Ascending aorta (tissue), 2 donors: ENCODE measurements around the gene CYP1A1. TPM values are rescaled to one million over a fixed set of nuclear protein-coding genes. Genes with fewer than 3 reads are reported as not detected.
A peak's percentile ranks its signal among the peaks of the same experiment; 100 is the strongest.

ENCODE experiments used
- DNase-seq, 2 donors: peaks; one replicate each; pipeline ENCODE4 v3.0.0-alpha.2; 2019; ENCODE audit warnings: low spot score in 2 of 2
- H3K27ac ChIP-seq, 2 donors: fragments of 200-600 bp; sonication (generic); one replicate each; pipeline ENCODE4 v1.5.1; 2016 to 2017; ENCODE audit warnings: mild to moderate bottlenecking in 1 of 2
- H3K27me3 ChIP-seq: fragments of 200-600 bp; sonication (generic); one replicate; pipeline ENCODE4 v1.5.1; 2017
- H3K36me3 ChIP-seq, 2 donors: fragments of 200-600 bp; sonication (generic); one replicate each; pipeline ENCODE4 v1.5.1; 2016
- H3K4me1 ChIP-seq, 2 donors: fragments of 200-600 bp; sonication (generic); one replicate each; pipeline ENCODE4 v1.5.1; 2016 to 2017; ENCODE audit warnings: mild to moderate bottlenecking in 1 of 2
- H3K4me3 ChIP-seq, 2 donors: fragments of 200-600 bp; sonication (generic); one replicate each; pipeline ENCODE4 v1.5.1; 2016 to 2017; ENCODE audit warnings: mild to moderate bottlenecking in 1 of 2
- H3K9me3 ChIP-seq, 2 donors: fragments of 200-600 bp; sonication (generic); one replicate each; pipeline ENCODE4 v1.5.1; 2016
- intact Hi-C: fragments of 100-400 bp; cut with DNase I; formaldehyde crosslinking; loops from one replicate; pipeline ENCODE4 v1.15.1; 2023
- total RNA-seq: library from RNA; depleted of rRNA; stranded (reverse); fragments of >200 nt; gene quantifications from one replicate; pipeline ENCODE4 v1.1.0, GENCODE V29; 2016
- TF ChIP-seq, protein P1 (sequence below), 3 experiments: fragments of 200-600 bp in 2 of 3; fragments of 450-650 bp in 1 of 3; sonication (generic) in 2 of 3; IDR thresholded peaks; one replicate each; pipeline ENCODE4 v1.5.1; 2016 to 2019; ENCODE audit warnings: antibody characterized with exemption in 3 of 3, mild to moderate bottlenecking in 1 of 3, moderate library complexity in 1 of 3

The CYP1A1 gene, protein sequence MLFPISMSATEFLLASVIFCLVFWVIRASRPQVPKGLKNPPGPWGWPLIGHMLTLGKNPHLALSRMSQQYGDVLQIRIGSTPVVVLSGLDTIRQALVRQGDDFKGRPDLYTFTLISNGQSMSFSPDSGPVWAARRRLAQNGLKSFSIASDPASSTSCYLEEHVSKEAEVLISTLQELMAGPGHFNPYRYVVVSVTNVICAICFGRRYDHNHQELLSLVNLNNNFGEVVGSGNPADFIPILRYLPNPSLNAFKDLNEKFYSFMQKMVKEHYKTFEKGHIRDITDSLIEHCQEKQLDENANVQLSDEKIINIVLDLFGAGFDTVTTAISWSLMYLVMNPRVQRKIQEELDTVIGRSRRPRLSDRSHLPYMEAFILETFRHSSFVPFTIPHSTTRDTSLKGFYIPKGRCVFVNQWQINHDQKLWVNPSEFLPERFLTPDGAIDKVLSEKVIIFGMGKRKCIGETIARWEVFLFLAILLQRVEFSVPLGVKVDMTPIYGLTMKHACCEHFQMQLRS
- total RNA-seq, result 10.3 TPM

DNA sequence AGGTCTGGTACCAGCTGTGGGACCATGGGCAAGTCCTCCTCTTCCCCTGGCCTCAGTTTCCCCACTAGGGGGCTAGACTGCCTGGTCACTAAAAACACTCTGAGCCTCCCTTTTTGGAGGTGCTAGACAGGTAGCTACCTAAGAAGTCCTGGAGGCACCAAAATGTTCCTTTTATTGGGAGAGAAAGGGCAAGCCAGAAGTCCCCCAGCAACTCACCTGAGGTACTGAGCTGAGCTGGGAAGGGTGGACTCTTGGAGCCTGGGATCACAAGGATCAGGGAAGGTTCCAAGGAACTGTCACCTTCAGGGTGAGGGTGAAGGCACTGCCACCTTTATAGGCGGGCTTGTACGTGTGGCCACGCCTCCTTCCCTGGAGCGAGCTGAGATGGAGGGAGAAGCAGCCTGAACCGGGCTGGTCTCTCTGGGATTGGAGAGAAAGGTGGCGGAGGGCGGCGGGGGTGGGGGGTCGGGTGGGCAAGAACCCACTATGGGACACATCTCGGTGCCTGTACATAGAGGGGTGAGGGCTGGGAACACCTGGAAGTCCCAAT lies at the start of gene CYP1A1:
Gene CYP1A1, minus strand, starts transcription at position 304 of the 550 bp plus-strand sequence. CDS start 2,431 bp downstream, outside the sequence.
- Histone ChIP-seq H3K4me3 (peak within 1 kb of the TSS; percentile 71 to 78), H3K9me3 (no peaks in the 10 kb centered on the region), H3K27me3 (no peaks in the 10 kb centered on the region), H3K36me3 (no peaks in the 10 kb centered on the region), H3K27ac (peak within 1 kb of the TSS; percentile 35 to 39), H3K4me1 (peaks cover 4 to 12% of the 10 kb centered on the region in 2 donors)
- TF ChIP-seq, protein P1, sequence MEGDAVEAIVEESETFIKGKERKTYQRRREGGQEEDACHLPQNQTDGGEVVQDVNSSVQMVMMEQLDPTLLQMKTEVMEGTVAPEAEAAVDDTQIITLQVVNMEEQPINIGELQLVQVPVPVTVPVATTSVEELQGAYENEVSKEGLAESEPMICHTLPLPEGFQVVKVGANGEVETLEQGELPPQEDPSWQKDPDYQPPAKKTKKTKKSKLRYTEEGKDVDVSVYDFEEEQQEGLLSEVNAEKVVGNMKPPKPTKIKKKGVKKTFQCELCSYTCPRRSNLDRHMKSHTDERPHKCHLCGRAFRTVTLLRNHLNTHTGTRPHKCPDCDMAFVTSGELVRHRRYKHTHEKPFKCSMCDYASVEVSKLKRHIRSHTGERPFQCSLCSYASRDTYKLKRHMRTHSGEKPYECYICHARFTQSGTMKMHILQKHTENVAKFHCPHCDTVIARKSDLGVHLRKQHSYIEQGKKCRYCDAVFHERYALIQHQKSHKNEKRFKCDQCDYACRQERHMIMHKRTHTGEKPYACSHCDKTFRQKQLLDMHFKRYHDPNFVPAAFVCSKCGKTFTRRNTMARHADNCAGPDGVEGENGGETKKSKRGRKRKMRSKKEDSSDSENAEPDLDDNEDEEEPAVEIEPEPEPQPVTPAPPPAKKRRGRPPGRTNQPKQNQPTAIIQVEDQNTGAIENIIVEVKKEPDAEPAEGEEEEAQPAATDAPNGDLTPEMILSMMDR (IDR thresholded peaks at IDR 0.05), result no peak
- intact Hi-C loops, result no loop called here
- DNase-seq, result no peak

DNA sequence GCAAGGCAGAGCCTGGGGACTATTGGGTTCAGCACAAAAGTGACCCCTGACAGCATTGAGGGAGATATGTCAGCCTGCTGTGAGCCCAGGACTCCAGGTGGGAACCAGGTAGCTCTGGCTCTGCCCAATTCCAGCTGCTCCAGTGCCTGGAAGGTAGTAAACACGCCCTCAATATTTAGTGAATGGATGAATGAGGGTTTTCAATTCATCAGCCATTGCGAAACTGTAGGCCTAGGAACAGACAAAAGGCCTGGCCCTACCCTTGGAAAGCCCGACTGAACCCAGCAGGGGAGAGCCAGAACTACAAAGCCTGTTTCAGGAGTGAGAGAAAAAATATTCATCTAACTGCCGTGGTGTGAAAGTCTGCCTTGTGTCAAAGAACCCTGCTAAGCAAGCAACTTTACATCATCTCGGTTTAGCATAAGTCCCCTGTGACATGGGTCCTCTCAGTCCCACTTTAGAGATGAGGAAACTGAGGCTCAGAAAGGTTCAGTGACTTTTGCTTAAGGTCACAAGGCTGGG lies 48.5 kb upstream of the CYP1A1 start:
- TF ChIP-seq, protein P1 (IDR thresholded peaks at IDR 0.05), result no peak
- no peaks in the 10 kb centered on the region for H3K27me3 ChIP-seq
- H3K9me3 ChIP-seq, result no peaks in the 10 kb centered on the region
- no peak overlapping the region for H3K4me3 ChIP-seq
- H3K27ac ChIP-seq, result no peak overlapping the region
- no peaks in the 10 kb centered on the region for H3K36me3 ChIP-seq
- no peaks in the 10 kb centered on the region for H3K4me1 ChIP-seq
- DNase-seq, result no peak
- intact Hi-C loops, result no loop called here

DNA sequence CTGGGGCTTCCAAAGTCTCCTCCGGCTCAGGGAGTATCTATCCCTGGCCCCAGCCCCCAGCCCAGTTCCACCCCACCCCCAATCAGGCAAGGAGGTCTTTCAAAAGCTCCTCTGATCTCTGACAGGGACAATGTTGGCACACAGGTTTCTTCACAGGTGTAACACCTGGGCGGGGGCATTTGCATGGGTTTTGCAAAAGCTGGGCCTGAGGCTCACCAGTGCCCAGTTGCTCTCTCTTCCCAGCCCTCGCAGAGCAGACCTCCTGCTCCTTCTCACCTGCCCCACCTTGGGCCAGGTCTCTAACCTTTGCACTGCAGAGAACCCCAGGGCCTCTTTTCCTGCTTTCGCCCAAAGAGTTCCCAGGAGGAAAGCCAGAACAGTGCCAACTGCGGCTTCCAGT lies 48.0 kb upstream of the CYP1A1 start:
- H3K27ac ChIP-seq, result no peak overlapping the region
- no peaks in the 10 kb centered on the region for H3K27me3 ChIP-seq
- H3K4me3 ChIP-seq, result no peak overlapping the region
- H3K36me3 ChIP-seq, result no peaks in the 10 kb centered on the region
- intact Hi-C loops, result no loop called here
- no peaks in the 10 kb centered on the region for H3K9me3 ChIP-seq
- TF ChIP-seq, protein P1 (IDR thresholded peaks at IDR 0.05), result no peak
- no peak for DNase-seq
- H3K4me1 ChIP-seq, result no peaks in the 10 kb centered on the region

DNA sequence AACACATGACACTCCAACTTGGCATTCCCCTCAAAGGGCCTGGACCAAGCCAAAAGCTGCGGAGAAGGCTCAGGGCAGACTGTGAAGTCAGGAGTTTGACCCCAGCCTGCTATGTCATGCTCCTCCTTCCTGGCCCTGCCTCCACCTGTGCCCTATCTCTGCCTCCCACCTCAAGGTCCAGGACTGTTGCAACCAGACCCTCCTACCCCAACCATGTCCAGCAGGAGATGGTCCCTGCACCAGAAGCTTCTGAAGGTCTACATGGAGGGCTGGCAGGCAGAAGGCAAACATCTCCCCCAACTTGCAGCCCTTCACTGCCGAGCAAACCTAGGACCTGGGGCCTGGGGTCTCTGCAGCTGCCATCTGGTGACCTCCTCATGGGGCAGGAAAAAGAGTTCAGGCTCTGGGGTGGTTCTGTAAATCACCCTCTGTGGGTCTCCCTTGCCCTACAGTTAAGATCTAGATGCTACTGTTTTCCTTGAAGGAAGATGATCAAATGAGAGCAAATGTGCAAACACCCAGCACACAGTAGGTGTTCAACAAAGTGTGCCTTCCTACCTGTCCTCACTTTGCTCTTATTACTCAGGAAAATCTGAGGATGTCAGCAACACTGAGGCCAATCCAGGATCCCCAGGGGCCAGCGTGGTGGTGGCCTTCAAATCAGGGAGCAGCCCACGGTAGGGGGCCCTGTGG lies 45.0 kb upstream of the CYP1A1 start:
- no peak for DNase-seq
- Histone ChIP-seq H3K4me1 (no peaks in the 10 kb centered on the region), H3K27me3 (no peaks in the 10 kb centered on the region), H3K4me3 (no peak overlapping the region), H3K9me3 (no peaks in the 10 kb centered on the region), H3K36me3 (no peaks in the 10 kb centered on the region), H3K27ac (no peak overlapping the region)
- intact Hi-C loops, result no loop called here
- TF ChIP-seq, protein P1 (IDR thresholded peaks at IDR 0.05), result no peak

DNA sequence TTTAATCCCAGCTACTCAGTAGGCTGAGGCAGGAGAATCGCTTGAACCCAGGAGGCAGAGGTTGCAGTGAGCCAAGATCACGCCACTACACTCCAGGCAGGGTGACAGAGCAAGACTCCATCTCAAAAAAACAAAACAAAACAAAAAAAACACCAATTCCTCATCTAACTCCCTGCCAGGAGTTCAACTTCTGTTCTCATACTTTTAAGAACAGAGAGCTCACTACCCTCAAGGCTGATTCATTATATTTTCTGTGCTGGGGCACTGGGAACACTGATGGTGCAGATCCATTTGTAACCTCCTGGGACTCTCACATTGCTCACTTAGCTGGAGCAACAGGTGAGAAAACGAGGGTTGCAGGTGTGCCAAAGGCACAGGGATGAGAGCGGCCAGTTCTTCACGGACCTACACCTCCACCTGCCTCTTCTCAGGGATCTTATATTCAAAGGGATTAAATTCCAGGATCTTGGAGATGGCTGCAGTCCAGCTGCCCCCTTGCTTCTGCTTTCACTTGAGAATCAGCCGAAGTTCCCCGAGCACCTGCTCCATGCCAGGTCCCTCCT lies 44.2 kb upstream of the CYP1A1 start:
- DNase-seq, result no peak
- intact Hi-C loops, result loop anchor here (2.0 kb wide), 1 partner anchor 395 kb away; no protein-coding TSS in a partner anchor
- no peaks in the 10 kb centered on the region for H3K36me3 ChIP-seq
- H3K27me3 ChIP-seq, result no peaks in the 10 kb centered on the region
- H3K9me3 ChIP-seq, result no peaks in the 10 kb centered on the region
- TF ChIP-seq, protein P1 (IDR thresholded peaks at IDR 0.05), result no peak
- no peak overlapping the region for H3K4me3 ChIP-seq
- H3K4me1 ChIP-seq, result no peaks in the 10 kb centered on the region
- no peak overlapping the region for H3K27ac ChIP-seq
